Mesendoderm (in vitro differentiated cells): ENCODE data around the gene MKNK1.
A peak's percentile ranks its signal among the peaks of the same experiment; 100 is the strongest.

Source experiments
- DNase-seq: peaks from one replicate; pipeline ENCODE4 v3.0.0; 2013
- H2AK5ac ChIP-seq: 2 replicates; pipeline ENCODE4 v1.6.1; 2013; ENCODE audit warnings: low read length, inconsistent platforms
- H2BK120ac ChIP-seq: 2 replicates; pipeline ENCODE4 v1.6.1; 2013; ENCODE audit warnings: low read depth, mild to moderate bottlenecking, low read length, moderate library complexity, mixed read lengths
- H2BK15ac ChIP-seq: replicated peaks from 2 replicates; pipeline ENCODE4 v1.6.1; 2013; ENCODE audit warnings: low read depth, mild to moderate bottlenecking, moderate library complexity
- H2BK5ac ChIP-seq: 2 replicates; pipeline ENCODE4 v1.6.1; 2013; ENCODE audit warnings: low read length, inconsistent platforms
- H3K18ac ChIP-seq: 2 replicates; pipeline ENCODE4 v1.6.1; 2013; ENCODE audit warnings: mild to moderate bottlenecking, low read length, mixed read lengths
- H3K23ac ChIP-seq: one replicate; pipeline ENCODE4 v1.6.1; 2013; ENCODE audit warnings: low read length
- H3K27ac ChIP-seq: 2 replicates; pipeline ENCODE4 v1.5.1; 2013; ENCODE audit warnings: low read depth, mild to moderate bottlenecking, inconsistent platforms, low read length, moderate library complexity
- H3K27me3 ChIP-seq: 2 replicates; pipeline ENCODE4 v1.6.1; 2013; ENCODE audit warnings: low read length, control low read depth, mild to moderate bottlenecking, inconsistent platforms; ENCODE audit not compliant: insufficient read depth, poor library complexity
- H3K36me3 ChIP-seq: 2 replicates; pipeline ENCODE4 v1.6.1; 2013; ENCODE audit warnings: low read length, inconsistent platforms; ENCODE audit not compliant: control insufficient read depth, insufficient read depth
- H3K4ac ChIP-seq: one replicate; pipeline ENCODE4 v1.6.1; 2013; ENCODE audit warnings: low read depth, mild to moderate bottlenecking, low read length, moderate library complexity
- H3K4me1 ChIP-seq: 2 replicates; pipeline ENCODE4 v1.6.1; 2013; ENCODE audit warnings: low read depth, low read length, inconsistent platforms; ENCODE audit not compliant: control insufficient read depth
- H3K4me2 ChIP-seq: 2 replicates; pipeline ENCODE4 v1.6.1; 2013; ENCODE audit warnings: low read length
- H3K4me3 ChIP-seq: 2 replicates; pipeline ENCODE4 v1.5.1; 2013; ENCODE audit warnings: mild to moderate bottlenecking, low read length
- H3K56ac ChIP-seq: one replicate; pipeline ENCODE4 v1.6.1; 2013; ENCODE audit warnings: low read length
- H3K79me1 ChIP-seq: 2 replicates; pipeline ENCODE4 v1.6.1; 2013; ENCODE audit warnings: low read length, inconsistent platforms
- H3K79me2 ChIP-seq: 2 replicates; pipeline ENCODE4 v1.6.1; 2013; ENCODE audit warnings: mild to moderate bottlenecking, low read length; ENCODE audit not compliant: control insufficient read depth, insufficient read depth
- H3K9ac ChIP-seq: 2 replicates; pipeline ENCODE4 v1.6.1; 2013; ENCODE audit warnings: low read length, inconsistent platforms
- H4K5ac ChIP-seq: one replicate; pipeline ENCODE4 v1.6.1; 2013; ENCODE audit warnings: low read length
- H4K8ac ChIP-seq: one replicate; pipeline ENCODE4 v1.6.1; 2013; ENCODE audit warnings: low read depth, mild to moderate bottlenecking, control low read depth, low read length, moderate library complexity
- WGBS: extraction: QIAGEN DNeasy Blood & Tissue Kit; methylation state at CpG from one replicate; pipeline ENCODE4 v1.1.7; 2013; ENCODE audit warnings: low lambda C conversion rate, missing lambda C conversion rate; ENCODE audit not compliant: insufficient coverage; ENCODE audit errors: extremely low coverage; 5-methylcytosine and 5-hydroxymethylcytosine counted together

MKNK1 gene

DNA sequence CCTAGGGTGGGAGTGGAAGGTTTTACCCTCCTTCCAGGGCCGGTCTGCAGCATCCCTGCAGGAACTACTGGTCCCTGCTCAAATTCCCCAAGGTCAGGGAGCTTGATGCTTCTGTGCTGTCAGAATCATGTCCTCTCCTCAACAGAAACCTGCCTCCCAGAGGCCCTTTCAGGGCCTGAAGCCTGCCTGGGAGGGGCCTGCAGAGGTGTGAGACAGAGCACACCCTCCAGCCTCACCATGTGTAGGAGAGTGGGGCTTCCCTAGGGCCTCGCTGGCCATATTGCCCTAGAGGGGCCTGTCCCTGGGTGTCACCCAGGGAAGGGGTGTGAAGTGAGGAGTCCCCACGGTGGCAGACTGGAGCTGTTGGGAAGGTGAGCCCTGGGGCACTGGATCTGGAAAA is 73.8 kb downstream of the MKNK1 start:
- Histone ChIP-seq H4K5ac (no peak overlapping the region), H3K79me2 (no peaks in the 10 kb centered on the region), H2BK5ac (no peak overlapping the region), H3K4me3 (no peak overlapping the region), H2BK15ac (no peak overlapping the region), H3K36me3 (no peaks in the 10 kb centered on the region), H3K23ac (no peak overlapping the region), H3K27me3 (peaks cover 29% of the 10 kb centered on the region), H3K18ac (no peak overlapping the region), H3K56ac (no peak overlapping the region), H4K8ac (no peak overlapping the region), H3K79me1 (no peaks in the 10 kb centered on the region), H3K27ac (no peak overlapping the region), H2BK120ac (no peak overlapping the region), H3K9ac (peak overlapping the region; percentile 1), H3K4me2 (no peak overlapping the region), H2AK5ac (no peak overlapping the region), H3K4ac (no peak overlapping the region), H3K4me1 (peaks cover 12% of the 10 kb centered on the region)
- no CpG with 5 or more reads among the region's 3 CpGs for WGBS
- DNase-seq = peak; percentile 62

DNA sequence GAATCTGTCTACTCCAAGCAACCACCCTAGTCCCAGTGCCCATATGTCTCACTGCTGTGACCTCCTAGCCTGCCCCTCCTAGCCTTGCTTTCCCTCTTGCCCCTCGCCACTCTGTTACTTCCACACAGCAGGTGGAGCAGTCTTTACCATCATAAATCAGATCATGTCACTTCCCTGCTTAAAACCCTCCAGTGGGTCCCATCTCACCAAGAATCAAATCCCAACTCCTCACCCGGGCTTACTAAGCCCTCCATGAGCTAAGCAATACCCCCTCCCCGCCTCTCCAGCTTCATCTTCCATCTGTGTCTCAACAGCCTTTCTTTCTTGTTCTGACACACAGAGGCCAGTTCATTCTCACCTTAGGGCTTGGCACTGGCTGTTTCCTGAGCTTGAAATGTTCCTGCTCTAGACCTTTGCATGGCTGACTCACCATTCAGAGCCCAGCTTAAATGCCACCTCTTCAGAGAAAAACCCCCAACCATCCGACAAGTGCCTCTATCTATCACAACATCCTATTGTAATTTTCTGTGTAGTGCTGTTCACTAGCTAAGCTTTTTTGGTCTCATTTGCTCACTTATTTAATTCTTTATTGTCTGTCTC is 74.9 kb downstream of the MKNK1 start:
- Histone ChIP-seq H4K8ac (no peak overlapping the region), H2BK5ac (no peak overlapping the region), H3K56ac (no peak overlapping the region), H3K4ac (no peak overlapping the region), H3K9ac (no peak overlapping the region), H2BK15ac (no peak overlapping the region), H3K36me3 (no peaks in the 10 kb centered on the region), H4K5ac (no peak overlapping the region), H3K23ac (no peak overlapping the region), H2BK120ac (no peak overlapping the region), H3K18ac (no peak overlapping the region), H3K27ac (no peak overlapping the region), H3K4me1 (peaks cover 16% of the 10 kb centered on the region), H3K79me2 (no peaks in the 10 kb centered on the region), H3K27me3 (peaks cover 18% of the 10 kb centered on the region), H3K4me3 (no peak overlapping the region), H3K4me2 (no peak overlapping the region), H2AK5ac (no peak overlapping the region), H3K79me1 (no peaks in the 10 kb centered on the region)
- DNase-seq = no peak
- no CpG with 5 or more reads among the region's 4 CpGs for WGBS

DNA sequence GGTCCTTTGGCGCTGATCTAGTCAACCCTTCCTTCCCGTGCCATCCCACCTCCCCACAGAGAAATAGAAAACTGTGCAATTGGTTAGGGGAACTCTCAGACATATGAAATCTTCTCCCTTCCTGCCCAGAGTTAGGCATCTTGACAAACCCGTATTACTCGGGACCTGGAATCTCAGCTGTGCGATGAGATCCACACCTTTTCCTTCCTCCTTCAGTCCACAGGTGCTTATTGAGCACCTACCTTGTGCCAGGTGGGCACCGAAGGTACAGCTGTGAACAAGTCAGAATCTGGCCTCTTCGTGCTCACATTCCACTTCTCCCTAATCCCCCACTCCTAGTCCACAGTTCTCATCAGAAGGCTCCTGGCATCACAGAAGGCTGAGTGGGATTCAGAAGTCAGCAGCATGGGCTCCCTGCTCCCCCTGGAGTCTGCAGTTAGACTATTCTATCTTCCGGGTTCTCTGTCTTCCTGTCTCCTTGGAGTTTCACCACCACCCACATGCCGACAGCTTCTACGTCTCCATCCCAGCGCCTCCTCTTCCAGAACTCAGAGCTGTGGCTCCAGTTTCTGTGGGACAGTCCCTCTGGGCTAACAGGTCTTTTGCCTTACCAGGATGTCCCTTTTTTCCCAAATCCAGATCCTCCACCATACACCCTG is 75.6 kb downstream of the MKNK1 start:
- H3K79me1 ChIP-seq = no peaks in the 10 kb centered on the region
- H3K4me3 ChIP-seq = no peak overlapping the region
- no peak overlapping the region for H3K4me2 ChIP-seq
- peaks cover 16% of the 10 kb centered on the region for H3K4me1 ChIP-seq
- H3K36me3 ChIP-seq = no peaks in the 10 kb centered on the region
- WGBS = no CpG with 5 or more reads among the region's 11 CpGs
- H3K79me2 ChIP-seq = no peaks in the 10 kb centered on the region
- no peak overlapping the region for H3K23ac ChIP-seq
- H3K18ac ChIP-seq = no peak overlapping the region
- peaks cover 12% of the 10 kb centered on the region for H3K27me3 ChIP-seq
- no peak overlapping the region for H3K27ac ChIP-seq
- no peak overlapping the region for H2AK5ac ChIP-seq
- H3K4ac ChIP-seq = no peak overlapping the region
- H4K8ac ChIP-seq = no peak overlapping the region
- H2BK120ac ChIP-seq = no peak overlapping the region
- no peak overlapping the region for H4K5ac ChIP-seq
- H2BK5ac ChIP-seq = no peak overlapping the region
- H3K9ac ChIP-seq = no peak overlapping the region
- H2BK15ac ChIP-seq = no peak overlapping the region
- H3K56ac ChIP-seq = no peak overlapping the region
- DNase-seq = no peak

DNA sequence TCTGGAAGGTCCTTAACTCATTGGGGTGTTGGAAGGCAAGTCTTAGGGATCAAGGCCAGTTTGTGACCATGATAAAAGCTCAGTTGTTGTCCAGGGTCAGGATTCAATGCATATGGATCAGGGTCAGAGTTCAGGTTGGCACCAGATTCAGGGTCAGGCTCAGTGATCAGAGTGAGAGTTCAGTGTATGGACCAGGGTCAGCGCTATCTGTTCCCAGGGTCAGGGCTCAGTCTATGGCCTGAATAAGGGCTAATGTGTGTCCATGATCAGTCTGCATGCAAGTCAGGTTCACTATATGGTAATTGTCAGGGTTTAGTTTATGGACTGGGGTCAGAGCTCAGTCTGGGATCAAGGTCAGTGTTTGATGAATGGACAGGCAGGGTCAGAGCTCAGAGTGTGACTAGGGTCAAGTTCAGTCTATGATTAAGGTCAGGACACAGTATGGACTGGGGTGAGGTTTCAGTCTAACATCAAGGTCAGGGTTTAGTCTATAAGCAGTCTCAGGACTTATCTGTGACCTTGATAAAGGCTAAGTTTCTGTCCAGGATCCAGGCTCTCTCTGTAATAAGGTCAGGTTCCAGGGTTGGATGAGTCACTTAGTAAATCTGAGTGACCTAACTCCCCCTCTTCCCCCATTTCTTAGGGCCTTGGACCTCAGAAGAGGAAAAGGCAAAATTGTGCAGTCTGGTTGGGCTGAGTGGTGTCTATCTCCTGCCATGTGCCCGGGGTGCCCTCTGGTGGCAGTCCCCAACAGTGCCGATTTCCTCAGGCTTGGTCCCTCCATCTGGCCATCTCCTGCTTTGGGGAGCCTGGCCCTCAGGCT is 76.4 kb downstream of the MKNK1 start:
- H3K27ac ChIP-seq = no peak overlapping the region
- H3K79me2 ChIP-seq = no peaks in the 10 kb centered on the region
- no peak overlapping the region for H3K4me3 ChIP-seq
- no peak overlapping the region for H3K4ac ChIP-seq
- H2BK120ac ChIP-seq = no peak overlapping the region
- H3K9ac ChIP-seq = no peak overlapping the region
- no peak overlapping the region for H3K56ac ChIP-seq
- H3K79me1 ChIP-seq = no peaks in the 10 kb centered on the region
- H4K8ac ChIP-seq = no peak overlapping the region
- peak; percentile 74 for DNase-seq
- no peak overlapping the region for H2BK15ac ChIP-seq
- H3K18ac ChIP-seq = no peak overlapping the region
- H2AK5ac ChIP-seq = peak overlapping the region; percentile 54
- no peak overlapping the region for H4K5ac ChIP-seq
- no CpG with 5 or more reads among the region's 3 CpGs for WGBS
- no peak overlapping the region for H3K4me2 ChIP-seq
- no peak overlapping the region for H2BK5ac ChIP-seq
- H3K23ac ChIP-seq = no peak overlapping the region
- peaks cover 8% of the 10 kb centered on the region for H3K27me3 ChIP-seq
- H3K36me3 ChIP-seq = no peaks in the 10 kb centered on the region
- peaks cover 16% of the 10 kb centered on the region for H3K4me1 ChIP-seq

DNA sequence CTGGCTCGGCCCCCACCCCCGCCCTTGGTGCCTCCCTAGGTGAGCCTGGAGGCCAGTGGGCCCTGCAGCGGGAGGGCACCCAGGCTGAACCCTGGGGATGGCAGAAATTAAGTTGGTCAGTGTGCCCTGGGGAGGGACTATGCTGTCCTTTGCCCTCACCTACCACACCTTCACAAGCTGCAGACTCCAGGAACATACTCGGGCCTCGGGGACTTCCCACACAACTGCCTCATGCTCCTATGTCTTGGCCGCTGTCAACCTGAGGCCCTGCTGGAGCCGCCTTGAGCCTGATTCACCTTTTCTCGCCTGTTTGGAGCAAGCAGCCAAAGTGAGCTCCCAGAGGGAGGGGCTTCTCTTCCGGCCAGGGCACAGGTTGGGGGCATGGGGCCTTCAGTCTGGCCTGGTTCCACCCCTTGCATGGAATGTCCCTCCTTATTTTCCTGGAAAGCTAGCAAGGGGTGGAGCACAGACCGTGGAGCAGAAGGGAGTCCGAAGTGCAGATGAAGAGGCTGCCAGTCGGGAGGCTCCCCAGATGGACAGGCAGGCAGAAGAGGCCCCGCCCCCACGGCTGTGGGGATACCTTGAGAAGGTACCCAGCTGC is 77.3 kb downstream of the MKNK1 start:
- H3K4ac ChIP-seq = no peak overlapping the region
- H3K18ac ChIP-seq = no peak overlapping the region
- peaks cover under 1% of the 10 kb centered on the region for H3K27me3 ChIP-seq
- no peak overlapping the region for H2BK5ac ChIP-seq
- H2BK120ac ChIP-seq = no peak overlapping the region
- H3K4me2 ChIP-seq = peak overlapping the region; percentile 17
- H3K79me2 ChIP-seq = no peaks in the 10 kb centered on the region
- H3K23ac ChIP-seq = no peak overlapping the region
- DNase-seq = peak; percentile 77
- no CpG with 5 or more reads among the region's 14 CpGs for WGBS
- H3K27ac ChIP-seq = no peak overlapping the region
- H3K4me1 ChIP-seq = peaks cover 16% of the 10 kb centered on the region
- no peak overlapping the region for H4K5ac ChIP-seq
- no peak overlapping the region for H3K9ac ChIP-seq
- no peak overlapping the region for H2BK15ac ChIP-seq
- H4K8ac ChIP-seq = no peak overlapping the region
- no peak overlapping the region for H3K4me3 ChIP-seq
- peak overlapping the region; percentile 64 for H3K56ac ChIP-seq
- no peaks in the 10 kb centered on the region for H3K79me1 ChIP-seq
- no peak overlapping the region for H2AK5ac ChIP-seq
- H3K36me3 ChIP-seq = no peaks in the 10 kb centered on the region
